ENCODE measurements around the gene TREML4. TPM values are rescaled to one million over a fixed set of nuclear protein-coding genes. Genes with fewer than 3 reads are reported as not detected.

Gene TREML4
- total RNA-seq, 1 donor from 2014 or later, result not detected

DNA sequence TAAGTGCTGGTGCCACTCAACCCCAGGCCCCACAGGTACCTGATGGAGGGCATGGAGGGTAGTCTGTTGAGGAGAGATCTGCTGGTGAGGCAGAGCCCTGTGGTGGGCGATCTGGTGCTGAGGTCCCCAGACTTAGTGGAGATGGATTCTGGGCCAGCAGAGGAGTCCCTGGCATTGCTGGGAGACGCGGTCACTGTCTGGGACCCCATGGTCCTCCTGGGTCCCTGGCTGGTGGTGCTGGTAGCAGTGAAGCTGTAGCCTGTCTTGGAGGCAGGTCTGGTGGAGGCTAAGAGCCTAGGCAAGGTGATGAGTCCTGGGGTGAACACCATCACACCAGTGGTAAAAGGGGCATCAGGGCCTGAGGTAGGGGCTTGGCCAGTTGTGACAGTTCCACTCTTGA, 33.8 kb upstream of the TREML4 start:
- peaks cover 51% of the 10 kb centered on the region for H3K36me3 Mint-ChIP-seq (ENCODE audit: low read depth)
- no peak for DNase-seq
- H3K4me1 Mint-ChIP-seq, result peaks cover 30% of the 10 kb centered on the region
- intact Hi-C loops (cut with micrococcal nuclease), result no loop called here
- no peaks in the 10 kb centered on the region for H3K9me3 Mint-ChIP-seq
- H3K4me3 Mint-ChIP-seq, result no peak overlapping the region
- no peak overlapping the region for H3K27ac Mint-ChIP-seq
- H3K27me3 Mint-ChIP-seq, result no peaks in the 10 kb centered on the region

DNA sequence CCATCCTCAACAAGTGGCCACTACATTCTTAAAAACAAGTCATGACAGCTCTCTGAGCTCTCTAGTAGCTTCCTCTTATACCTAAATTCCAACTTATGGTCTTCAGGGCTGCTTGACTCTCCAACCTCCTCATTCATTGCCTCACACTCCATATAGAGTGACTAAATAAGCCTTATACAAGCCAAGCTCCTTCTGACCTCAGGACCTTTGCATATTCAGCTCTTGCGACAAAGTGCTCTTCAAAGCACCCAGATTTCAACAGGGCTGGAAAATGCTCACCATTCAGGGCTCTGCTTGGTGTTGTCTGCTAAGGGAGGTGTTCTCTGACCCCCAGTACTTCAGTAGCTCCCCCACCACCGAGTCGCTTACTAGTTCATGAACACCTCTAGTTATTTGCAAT, 30.9 kb upstream of the TREML4 start:
- intact Hi-C loops (cut with micrococcal nuclease), result no loop called here
- no peaks in the 10 kb centered on the region for H3K9me3 Mint-ChIP-seq
- H3K27me3 Mint-ChIP-seq, result no peaks in the 10 kb centered on the region
- peaks cover 55% of the 10 kb centered on the region for H3K4me1 Mint-ChIP-seq
- no peak overlapping the region for H3K27ac Mint-ChIP-seq
- peaks cover 38% of the 10 kb centered on the region for H3K36me3 Mint-ChIP-seq (ENCODE audit: low read depth)
- DNase-seq, result peak; percentile 44
- no peak overlapping the region for H3K4me3 Mint-ChIP-seq

DNA sequence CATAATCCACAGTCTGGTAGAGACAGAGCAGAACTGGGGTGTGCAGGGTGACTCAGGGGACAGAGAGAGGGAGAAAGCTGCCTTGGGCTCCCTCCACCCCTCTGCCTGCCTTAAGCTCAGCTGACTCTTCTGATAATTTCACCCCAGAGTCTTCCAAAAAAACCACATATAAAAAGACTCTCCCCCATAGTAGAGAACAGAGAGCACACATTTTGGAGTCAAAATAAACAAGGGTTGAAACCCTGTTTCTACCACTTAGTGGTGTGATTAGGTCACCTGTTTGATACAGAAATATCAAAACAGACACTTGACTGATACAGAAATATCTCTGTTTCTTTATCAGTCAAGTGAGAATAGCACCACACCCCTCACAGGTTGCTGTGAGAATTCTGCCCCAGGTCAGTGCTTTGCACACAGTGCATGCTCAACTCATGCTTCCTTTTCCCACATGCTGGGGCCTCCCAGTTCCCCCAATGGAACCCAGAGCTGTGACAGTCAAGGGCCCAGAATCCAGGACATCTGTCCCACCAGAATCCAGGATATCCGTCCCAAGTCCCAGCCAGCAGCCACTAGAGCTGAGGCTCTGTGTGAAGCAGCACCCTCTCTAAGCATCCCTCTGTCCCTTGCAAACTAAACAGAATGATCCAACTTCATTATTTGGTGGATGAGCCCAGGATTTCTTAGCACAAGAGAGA, 28.4 kb upstream of the TREML4 start:
- peaks cover 26% of the 10 kb centered on the region for H3K36me3 Mint-ChIP-seq (ENCODE audit: low read depth)
- peak; percentile 78 for DNase-seq
- H3K27me3 Mint-ChIP-seq, result no peaks in the 10 kb centered on the region
- peaks cover 57% of the 10 kb centered on the region for H3K4me1 Mint-ChIP-seq
- H3K4me3 Mint-ChIP-seq, result peak overlapping the region; percentile 80
- no peaks in the 10 kb centered on the region for H3K9me3 Mint-ChIP-seq
- intact Hi-C loops (cut with micrococcal nuclease), result loop anchor here (1.0 to 5.0 kb wide), 2 partner anchors 118 to 127 kb away; partner anchors contain the start of genes NFYA and OARD1
- peak overlapping the region; percentile 94 for H3K27ac Mint-ChIP-seq

DNA sequence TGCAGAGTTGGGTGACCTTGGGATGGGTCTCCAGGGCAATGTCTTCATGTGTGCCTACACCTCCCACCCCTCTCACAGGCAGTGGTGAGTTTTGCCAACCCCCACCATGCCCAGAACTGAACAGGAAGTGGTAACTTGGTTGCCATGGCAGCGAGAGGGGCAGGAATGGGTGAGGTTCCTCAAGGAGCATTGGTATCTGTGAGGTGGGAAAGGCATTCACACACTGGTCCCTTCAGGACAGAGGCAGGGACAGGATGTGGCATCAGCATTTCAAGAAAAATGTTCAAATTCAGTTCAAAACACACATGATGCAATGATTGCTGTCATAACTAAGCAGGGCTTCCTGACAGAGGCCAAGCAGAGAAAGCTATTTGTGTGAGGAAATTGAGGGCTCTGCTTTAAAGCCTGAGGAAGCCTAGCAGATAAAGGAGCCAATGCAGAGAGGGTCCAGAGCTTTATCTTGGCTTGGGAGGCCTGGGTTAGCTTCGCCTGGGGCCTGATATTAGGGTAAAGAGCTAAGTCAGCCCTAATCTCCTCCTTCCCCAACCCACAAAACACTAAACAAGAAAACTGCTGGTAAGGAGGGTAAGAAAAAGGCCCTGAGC, 27.8 kb upstream of the TREML4 start:
- H3K36me3 Mint-ChIP-seq (ENCODE audit: low read depth), result peaks cover 21% of the 10 kb centered on the region
- peak overlapping the region; percentile 80 for H3K4me3 Mint-ChIP-seq
- peak; percentile 92 for DNase-seq
- peaks cover 51% of the 10 kb centered on the region for H3K4me1 Mint-ChIP-seq
- peaks cover 5% of the 10 kb centered on the region for H3K9me3 Mint-ChIP-seq
- H3K27ac Mint-ChIP-seq, result peak overlapping the region; percentile 94
- intact Hi-C loops (cut with micrococcal nuclease), result loop anchor here (1.0 to 5.0 kb wide), 2 partner anchors 117 to 128 kb away; partner anchors contain the start of genes NFYA and OARD1
- H3K27me3 Mint-ChIP-seq, result peaks cover 2% of the 10 kb centered on the region

DNA sequence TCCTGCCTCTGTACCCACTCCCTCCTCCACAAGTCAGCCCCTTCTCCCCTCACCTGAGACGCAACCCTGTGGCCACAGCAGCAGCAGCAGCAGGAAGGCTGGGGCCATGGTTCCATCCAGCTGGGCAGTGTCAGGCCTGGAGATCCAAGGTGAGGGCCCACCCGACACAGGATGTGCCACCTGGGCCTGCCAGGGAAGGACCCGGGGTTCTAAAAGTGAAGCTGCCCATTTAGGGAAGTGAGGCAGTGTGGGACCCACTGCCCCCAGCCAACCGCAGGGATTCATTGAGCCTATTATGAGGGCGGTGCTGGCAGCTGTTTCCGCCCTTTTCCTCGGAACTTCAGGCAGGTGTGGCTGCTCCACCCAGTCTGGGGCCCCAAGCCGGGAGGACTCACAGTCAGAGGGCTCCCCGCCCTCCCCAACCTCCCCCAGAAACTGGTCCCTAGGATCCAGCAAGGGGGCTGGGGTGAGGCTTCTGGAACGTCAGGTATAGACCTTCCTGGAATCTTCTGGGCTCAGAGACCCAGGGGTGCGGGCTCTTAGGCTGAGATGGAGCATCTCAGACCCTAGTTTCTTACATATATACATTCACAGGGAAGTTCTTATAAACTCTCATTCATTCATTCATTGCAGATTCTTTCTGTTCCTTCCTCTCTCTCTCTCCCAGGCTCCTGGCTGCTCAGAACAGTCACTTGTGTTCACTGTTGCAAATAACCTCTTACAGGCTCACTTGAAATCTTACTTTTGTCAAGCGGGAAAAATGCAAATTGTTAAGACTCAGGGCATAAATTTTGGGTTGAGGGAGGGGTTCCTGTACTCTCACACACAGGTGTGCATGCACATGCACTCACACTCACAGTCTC, 27.0 kb upstream of the TREML4 start, which contains the start of gene TREML2:
TREML2 (minus strand) TSS at position 249 of the 863 bp plus-strand sequence; CDS start at position 108, 141 bp downstream.
- peak within 1 kb of the TSS; percentile 94 for H3K27ac Mint-ChIP-seq
- peaks cover 49% of the 10 kb centered on the region for H3K4me1 Mint-ChIP-seq
- intact Hi-C loops (cut with micrococcal nuclease), result loop anchor here (1.0 to 5.0 kb wide), 2 partner anchors 116 to 129 kb away; partner anchors contain the start of genes NFYA and OARD1
- peaks cover 5% of the 10 kb centered on the region for H3K9me3 Mint-ChIP-seq
- DNase-seq, result peak; percentile 82
- H3K36me3 Mint-ChIP-seq (ENCODE audit: low read depth), result peaks cover 18% of the 10 kb centered on the region
- peak within 1 kb of the TSS; percentile 80 for H3K4me3 Mint-ChIP-seq
- H3K27me3 Mint-ChIP-seq, result peaks cover 2% of the 10 kb centered on the region

DNA sequence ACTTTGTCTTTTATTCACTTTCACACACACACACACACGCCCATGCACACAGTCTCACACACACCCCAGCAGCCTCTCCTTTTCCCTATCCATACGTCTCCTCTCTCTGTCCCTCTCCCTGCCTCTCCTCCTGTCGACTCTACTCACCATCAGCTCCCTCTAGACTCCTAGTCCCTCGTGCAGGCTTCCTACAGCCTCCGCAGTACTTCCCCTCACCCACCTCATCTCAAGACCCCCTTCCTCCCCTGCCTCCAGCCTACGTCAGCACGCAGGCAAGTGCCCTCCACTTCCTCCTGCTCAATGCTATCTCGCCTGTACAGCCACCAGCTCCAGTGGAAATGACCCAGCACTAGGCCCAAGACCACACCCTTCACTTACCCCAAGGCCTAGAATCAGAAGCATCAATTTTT, 26.4 kb upstream of the TREML4 start:
- Mint-ChIP-seq H3K27ac (peak overlapping the region; percentile 94), H3K4me1 (peaks cover 46% of the 10 kb centered on the region), H3K36me3 (ENCODE audit: low read depth) (peaks cover 14% of the 10 kb centered on the region), H3K9me3 (peaks cover 6% of the 10 kb centered on the region), H3K27me3 (peaks cover 2% of the 10 kb centered on the region), H3K4me3 (peak overlapping the region; percentile 80)
- intact Hi-C loops (cut with micrococcal nuclease), result loop anchor here (5.0 kb wide), 1 partner anchor 116 kb away; no protein-coding TSS in a partner anchor
- DNase-seq, result peak; percentile 57

DNA sequence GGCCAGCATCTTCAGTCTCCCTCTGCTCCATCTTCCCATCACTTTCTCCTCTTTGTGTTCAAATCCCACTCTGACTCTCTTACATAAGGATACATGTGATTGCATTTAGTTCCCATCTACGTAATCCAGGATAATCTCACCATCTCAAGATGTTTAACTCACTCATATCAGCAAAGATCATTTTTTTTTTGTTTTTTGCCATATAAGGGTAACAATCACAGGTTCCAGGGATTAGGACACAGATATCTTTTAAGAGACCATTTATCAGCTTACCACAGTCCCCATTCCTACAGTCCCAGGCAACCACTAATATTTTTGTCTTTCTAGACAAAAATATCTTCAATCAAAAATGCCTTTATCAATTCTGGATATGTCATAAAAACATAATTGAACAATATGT, 24.0 kb upstream of the TREML4 start:
- Mint-ChIP-seq H3K36me3 (ENCODE audit: low read depth) (peaks cover 8% of the 10 kb centered on the region), H3K9me3 (peaks cover 13% of the 10 kb centered on the region), H3K4me3 (no peak overlapping the region), H3K27ac (no peak overlapping the region), H3K27me3 (peaks cover 2% of the 10 kb centered on the region), H3K4me1 (peaks cover 39% of the 10 kb centered on the region)
- intact Hi-C loops (cut with micrococcal nuclease), result loop anchor here (5.0 kb wide), 1 partner anchor 113 kb away; no protein-coding TSS in a partner anchor
- DNase-seq, result no peak

DNA sequence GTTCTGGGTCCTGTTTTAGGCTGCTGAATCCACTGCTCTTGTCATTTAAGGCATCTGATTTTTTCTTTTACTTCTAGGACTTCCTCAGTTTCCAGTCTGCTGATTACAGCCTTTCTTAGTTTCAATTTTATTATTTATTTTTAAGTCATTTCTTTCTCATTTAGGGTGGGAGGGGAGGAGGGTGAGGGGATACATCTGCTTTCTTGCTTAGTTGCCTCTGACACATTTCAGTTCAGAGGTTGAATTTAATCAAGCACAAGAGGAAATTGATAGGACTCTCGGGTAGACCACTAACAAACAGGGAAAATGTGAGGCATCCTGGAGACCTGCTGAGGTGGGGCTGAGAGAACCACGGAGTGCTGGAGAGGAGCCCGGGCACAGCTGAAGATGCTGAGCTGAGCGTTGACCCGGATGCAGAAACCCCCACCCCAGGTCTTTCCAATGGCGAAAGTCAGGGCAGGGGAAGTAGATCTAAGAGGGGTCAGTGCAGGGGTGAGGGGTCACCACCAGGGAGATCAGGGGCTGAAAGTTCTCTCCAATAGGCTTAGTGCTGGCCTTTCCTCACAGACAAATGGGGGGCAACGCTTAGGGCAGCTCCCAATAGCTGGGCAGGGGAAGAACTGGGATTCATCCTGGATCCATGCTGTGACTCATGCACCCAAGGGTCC, 19.6 kb upstream of the TREML4 start:
- DNase-seq, result peak; percentile 45

DNA sequence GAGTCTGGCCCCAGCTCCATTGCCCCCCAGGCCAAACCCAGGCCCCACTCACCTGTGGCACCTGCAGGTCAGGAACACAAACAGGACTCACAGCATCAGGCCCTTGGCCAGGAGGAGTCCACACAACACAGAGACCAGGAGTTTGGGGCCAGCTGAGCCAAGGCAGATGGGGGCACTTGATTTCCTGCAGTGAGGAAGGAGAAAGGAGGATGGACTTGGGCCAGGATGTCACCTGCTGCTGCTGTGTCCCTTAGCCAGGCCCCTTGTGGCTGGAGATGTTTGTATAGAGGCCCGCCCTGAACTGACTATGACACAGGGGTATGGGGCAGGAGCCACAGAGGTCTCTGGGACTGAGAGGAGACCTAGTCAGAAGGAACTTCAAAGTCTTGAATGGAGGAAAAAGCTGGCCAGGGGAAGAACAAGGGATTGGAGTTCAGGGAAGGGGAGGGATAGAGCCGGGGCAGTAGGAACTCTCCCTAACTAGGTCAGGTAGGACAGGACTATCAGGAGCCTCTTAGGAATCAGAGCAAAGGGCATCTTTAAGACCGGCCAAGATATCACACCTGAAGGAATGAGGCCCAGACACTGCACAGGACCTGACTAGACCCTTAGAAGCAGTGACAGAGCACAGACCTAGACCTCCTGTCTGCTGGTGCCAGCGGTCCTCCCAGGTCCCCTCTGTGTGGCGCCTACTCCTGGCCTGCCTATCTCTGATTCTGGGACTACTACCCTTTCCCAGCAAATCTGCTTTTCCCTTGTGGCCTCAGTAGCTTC, 18.4 kb upstream of the TREML4 start:
- Mint-ChIP-seq H3K27ac (no peak overlapping the region), H3K4me3 (no peak overlapping the region), H3K9me3 (peaks cover 20% of the 10 kb centered on the region), H3K36me3 (ENCODE audit: low read depth) (peaks cover 4% of the 10 kb centered on the region), H3K4me1 (peaks cover 4% of the 10 kb centered on the region), H3K27me3 (peaks cover 11% of the 10 kb centered on the region)
- intact Hi-C loops (cut with micrococcal nuclease), result no loop called here
- DNase-seq, result peak; percentile 51

More for the DNA sequence above, 19.6 kb upstream of the TREML4 start:
- Mint-ChIP-seq H3K4me3 (no peak overlapping the region), H3K27ac (no peak overlapping the region), H3K36me3 (ENCODE audit: low read depth) (peaks cover 4% of the 10 kb centered on the region), H3K27me3 (peaks cover 7% of the 10 kb centered on the region), H3K9me3 (peaks cover 13% of the 10 kb centered on the region), H3K4me1 (peaks cover 4% of the 10 kb centered on the region)
- intact Hi-C loops (cut with micrococcal nuclease), result no loop called here

DNA sequence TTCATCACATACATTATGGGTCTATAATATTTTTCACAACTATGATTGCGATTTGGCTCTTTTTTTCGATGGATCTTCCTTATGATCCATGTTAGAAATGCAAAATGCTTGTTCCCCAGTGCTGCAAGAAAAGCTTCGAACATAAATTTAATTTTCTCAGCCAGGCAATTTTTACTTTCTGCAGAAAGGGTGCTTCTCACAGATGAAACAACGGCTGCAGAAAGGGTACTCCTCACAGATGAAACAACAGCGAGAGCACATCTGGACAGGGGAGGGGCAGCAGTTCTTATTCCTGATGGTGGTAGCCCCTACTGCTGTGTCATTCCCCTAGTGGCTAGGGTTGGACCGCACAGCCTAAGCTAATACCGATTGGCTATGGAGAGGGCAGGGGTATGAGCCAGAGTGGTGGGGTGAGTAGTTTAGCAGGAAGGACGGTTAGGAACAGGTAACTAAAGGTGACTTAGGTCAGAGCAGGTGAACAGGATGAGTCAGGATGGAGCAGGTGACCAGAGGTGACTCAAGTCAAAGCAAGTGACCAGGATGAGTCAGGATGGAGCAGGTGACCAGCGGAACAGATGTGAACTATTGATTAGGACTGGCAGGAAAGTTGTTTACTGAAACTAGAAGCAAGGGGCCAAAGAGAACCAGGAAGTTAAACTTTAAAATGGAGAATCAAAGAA, 13.4 kb upstream of the TREML4 start:
- H3K4me3 Mint-ChIP-seq, result no peak overlapping the region
- intact Hi-C loops (cut with micrococcal nuclease), result no loop called here
- peaks cover 11% of the 10 kb centered on the region for H3K9me3 Mint-ChIP-seq
- no peaks in the 10 kb centered on the region for H3K36me3 Mint-ChIP-seq (ENCODE audit: low read depth)
- H3K27ac Mint-ChIP-seq, result no peak overlapping the region
- peak; percentile 37 for DNase-seq
- peaks cover 11% of the 10 kb centered on the region for H3K27me3 Mint-ChIP-seq
- H3K4me1 Mint-ChIP-seq, result no peaks in the 10 kb centered on the region

DNA sequence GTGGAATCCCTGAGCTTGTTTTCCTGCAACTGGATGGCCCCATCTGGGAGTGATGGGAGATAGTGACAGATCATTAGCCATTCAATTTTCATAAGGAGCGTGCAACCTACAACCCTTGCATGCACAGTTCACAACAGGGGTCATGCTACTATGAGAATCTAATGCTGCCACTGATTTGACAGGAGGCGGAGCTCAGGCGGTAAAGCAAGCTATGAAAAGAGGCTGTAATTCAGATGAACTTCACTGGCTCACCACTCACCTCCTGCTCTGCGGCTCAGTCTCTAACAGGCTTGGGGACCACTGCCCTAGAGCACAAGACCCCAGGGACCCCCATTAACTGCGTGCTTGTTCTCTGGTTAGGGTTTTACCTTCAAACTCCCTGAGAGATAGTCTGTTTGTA, 12.4 kb upstream of the TREML4 start:
- H3K4me1 Mint-ChIP-seq, result no peaks in the 10 kb centered on the region

DNA sequence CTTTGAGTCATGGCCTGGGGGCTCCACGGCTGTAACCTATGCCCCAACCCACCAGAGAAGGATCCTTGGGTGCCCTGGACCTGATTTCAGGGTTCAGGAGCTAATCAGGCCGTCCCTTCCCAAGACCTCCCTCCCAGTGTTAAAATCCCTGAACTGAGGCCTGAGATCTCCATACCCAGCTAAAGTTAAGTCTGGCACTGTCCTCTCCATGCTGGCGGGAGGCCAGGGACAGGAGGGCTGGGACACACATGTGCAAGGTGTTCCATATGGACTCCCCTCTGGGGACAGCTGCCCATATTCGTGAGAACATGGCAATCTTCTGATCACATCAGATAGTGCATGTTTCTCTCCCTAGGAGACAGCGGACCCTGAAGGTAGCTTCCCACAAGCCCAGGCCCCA, 11.5 kb upstream of the TREML4 start:
- peak; percentile 46 for DNase-seq
- Mint-ChIP-seq H3K4me1 (no peaks in the 10 kb centered on the region), H3K27ac (no peak overlapping the region), H3K9me3 (peaks cover 16% of the 10 kb centered on the region), H3K27me3 (peaks cover 10% of the 10 kb centered on the region), H3K36me3 (ENCODE audit: low read depth) (no peaks in the 10 kb centered on the region), H3K4me3 (no peak overlapping the region)
- intact Hi-C loops (cut with micrococcal nuclease), result no loop called here

More for the DNA sequence above, 12.4 kb upstream of the TREML4 start:
- H3K4me3 Mint-ChIP-seq, result no peak overlapping the region
- intact Hi-C loops (cut with micrococcal nuclease), result no loop called here
- H3K9me3 Mint-ChIP-seq, result peaks cover 16% of the 10 kb centered on the region
- H3K27me3 Mint-ChIP-seq, result peaks cover 11% of the 10 kb centered on the region
- no peak for DNase-seq
- no peaks in the 10 kb centered on the region for H3K36me3 Mint-ChIP-seq (ENCODE audit: low read depth)
- H3K27ac Mint-ChIP-seq, result no peak overlapping the region
